Subcutaneous adipose tissue (tissue), 4 donors: Measurements from ENCODE around the gene GRIN3B. TPM values are rescaled to one million over a fixed set of nuclear protein-coding genes. Genes with fewer than 3 reads are reported as not detected.

ENCODE experiments used
- total RNA-seq, 4 donors: library from RNA; depleted of rRNA; stranded (reverse); fragments of >200 nt; gene quantifications; one replicate each; pipeline ENCODE4 v1.1.0, GENCODE V29; 2016
- TF ChIP-seq, protein P1 (sequence below): fragments of 450-650 bp; IDR thresholded peaks from one replicate; pipeline ENCODE4 v1.5.1; 2016; ENCODE audit warnings: low read depth, mild to moderate bottlenecking, control low read depth, antibody characterized with exemption, moderate library complexity

The GRIN3B gene
- total RNA-seq, 4 donors from 2014 or later: not detected

DNA sequence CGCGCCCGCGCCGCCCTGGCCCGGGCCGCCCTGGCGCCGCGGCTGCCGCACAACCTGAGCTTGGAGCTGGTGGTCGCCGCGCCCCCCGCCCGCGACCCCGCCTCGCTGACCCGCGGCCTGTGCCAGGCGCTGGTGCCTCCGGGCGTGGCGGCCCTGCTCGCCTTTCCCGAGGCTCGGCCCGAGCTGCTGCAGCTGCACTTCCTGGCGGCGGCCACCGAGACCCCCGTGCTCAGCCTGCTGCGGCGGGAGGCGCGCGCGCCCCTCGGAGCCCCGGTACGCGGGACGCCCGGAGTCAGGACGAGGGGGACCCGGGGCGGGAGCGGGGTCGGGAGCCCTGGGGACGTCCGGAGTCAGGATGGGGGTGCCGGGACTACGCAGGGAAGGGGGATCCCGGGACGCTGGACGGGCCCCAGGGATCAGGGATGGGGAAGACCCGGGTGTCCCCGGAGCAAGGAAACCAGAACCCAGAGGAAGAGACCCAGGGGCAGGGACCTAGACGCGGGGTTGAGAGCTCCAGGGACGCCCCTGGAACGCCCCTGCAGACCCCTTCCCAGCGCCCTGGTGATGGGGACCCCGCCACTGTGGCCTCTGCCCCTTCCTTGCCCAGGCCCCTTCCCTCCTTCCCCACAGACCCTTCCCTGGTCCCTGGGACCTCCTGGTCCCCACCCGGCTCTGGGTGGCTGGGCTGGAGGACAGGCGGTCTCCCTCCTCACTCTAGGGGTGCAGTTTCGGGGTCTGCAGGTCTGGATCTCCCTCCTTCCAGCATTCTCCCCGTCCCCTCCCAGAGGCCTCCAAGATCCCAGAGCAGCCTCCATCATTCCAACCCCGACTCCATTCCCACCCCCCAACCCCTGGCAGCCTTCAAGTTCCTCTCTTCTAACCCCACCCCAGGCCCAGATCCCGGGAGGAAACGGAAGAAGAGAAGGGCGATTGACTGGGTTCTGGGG is 645 bp downstream of the GRIN3B start:
- TF ChIP-seq, protein P1, sequence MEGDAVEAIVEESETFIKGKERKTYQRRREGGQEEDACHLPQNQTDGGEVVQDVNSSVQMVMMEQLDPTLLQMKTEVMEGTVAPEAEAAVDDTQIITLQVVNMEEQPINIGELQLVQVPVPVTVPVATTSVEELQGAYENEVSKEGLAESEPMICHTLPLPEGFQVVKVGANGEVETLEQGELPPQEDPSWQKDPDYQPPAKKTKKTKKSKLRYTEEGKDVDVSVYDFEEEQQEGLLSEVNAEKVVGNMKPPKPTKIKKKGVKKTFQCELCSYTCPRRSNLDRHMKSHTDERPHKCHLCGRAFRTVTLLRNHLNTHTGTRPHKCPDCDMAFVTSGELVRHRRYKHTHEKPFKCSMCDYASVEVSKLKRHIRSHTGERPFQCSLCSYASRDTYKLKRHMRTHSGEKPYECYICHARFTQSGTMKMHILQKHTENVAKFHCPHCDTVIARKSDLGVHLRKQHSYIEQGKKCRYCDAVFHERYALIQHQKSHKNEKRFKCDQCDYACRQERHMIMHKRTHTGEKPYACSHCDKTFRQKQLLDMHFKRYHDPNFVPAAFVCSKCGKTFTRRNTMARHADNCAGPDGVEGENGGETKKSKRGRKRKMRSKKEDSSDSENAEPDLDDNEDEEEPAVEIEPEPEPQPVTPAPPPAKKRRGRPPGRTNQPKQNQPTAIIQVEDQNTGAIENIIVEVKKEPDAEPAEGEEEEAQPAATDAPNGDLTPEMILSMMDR: no peak

DNA sequence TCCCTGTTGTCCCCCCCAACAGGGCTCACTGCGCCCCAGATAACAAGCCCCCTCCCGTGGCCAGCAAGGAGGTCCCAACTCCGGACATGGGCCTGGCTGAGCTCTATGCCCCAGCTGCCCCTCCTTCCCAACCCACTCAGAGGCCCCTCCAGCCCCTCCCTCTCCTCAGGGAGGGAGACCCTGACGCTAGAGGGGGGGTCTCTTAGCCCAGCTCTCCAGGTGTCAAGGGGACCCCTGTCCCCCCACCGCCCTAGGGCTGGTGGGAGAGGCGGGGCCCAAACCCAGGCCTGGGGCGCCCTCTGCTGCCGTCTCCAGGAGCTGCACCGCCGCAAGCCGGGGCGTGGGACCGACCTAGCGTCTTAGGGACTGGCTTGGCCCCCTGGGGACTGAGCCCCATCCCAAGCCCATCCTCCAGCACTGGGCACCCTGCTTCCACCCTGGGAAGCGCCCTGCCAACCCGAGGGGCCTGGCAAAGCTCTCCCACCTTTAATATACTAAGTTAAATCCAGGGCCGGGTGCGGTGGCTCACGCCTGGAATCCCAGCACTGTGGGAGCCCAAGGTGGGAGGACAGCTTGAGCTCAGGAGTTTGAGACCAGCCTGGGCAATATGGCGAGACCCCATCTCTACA is 1.4 kb downstream of the GRIN3B start:
- TF ChIP-seq, protein P1: no peak

DNA sequence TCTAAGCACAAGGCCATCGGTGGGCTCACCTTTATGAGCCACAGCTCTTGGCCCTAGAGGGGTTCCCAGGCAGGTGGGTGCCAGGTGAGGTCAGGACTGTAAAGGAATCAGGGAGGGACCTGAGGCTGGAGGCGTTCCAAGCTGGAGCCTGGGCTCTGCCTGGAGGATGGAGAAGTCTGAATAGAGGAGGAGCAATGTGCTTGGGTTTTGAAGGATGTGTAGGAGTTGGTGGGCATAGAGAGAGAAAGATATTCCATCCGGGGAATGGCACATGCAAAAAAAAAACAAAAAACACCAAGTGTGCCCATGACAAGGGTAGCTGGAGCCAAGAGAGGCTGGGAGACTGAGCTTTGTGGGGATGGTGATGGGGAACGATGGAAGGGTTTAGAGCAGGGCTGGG is 2.4 kb downstream of the GRIN3B start:
- TF ChIP-seq, protein P1: no peak

DNA sequence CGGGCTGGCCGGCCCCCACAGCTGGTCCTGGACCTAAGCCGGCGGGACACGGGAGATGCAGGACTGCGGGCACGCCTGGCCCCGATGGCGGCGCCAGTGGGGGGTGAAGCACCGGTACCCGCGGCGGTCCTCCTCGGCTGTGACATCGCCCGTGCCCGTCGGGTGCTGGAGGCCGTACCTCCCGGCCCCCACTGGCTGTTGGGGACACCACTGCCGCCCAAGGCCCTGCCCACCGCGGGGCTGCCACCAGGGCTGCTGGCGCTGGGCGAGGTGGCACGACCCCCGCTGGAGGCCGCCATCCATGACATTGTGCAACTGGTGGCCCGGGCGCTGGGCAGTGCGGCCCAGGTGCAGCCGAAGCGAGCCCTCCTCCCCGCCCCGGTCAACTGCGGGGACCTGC is 3.1 kb downstream of the GRIN3B start:
- TF ChIP-seq, protein P1: no peak

DNA sequence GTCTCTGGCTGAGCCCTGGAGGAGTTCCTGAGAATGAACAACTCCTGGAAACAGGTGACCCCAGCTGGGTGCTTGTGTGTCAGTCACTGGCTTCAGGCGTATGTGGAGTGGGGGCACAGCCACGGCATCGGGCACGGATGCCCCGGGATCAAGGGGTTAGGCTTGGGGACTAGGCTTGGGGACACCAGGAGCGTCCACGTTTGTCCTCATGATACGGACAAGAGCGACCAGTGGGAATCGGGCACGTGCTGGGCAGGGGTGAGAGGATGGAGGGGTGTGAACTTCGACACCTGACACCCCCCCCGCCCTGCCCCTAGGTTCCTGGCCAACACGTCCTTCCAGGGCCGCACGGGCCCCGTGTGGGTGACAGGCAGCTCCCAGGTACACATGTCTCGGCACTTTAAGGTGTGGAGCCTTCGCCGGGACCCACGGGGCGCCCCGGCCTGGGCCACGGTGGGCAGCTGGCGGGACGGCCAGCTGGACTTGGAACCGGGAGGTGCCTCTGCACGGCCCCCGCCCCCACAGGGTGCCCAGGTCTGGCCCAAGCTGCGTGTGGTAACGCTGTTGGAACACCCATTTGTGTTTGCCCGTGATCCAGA is 4.1 kb downstream of the GRIN3B start:
- TF ChIP-seq, protein P1: no peak

DNA sequence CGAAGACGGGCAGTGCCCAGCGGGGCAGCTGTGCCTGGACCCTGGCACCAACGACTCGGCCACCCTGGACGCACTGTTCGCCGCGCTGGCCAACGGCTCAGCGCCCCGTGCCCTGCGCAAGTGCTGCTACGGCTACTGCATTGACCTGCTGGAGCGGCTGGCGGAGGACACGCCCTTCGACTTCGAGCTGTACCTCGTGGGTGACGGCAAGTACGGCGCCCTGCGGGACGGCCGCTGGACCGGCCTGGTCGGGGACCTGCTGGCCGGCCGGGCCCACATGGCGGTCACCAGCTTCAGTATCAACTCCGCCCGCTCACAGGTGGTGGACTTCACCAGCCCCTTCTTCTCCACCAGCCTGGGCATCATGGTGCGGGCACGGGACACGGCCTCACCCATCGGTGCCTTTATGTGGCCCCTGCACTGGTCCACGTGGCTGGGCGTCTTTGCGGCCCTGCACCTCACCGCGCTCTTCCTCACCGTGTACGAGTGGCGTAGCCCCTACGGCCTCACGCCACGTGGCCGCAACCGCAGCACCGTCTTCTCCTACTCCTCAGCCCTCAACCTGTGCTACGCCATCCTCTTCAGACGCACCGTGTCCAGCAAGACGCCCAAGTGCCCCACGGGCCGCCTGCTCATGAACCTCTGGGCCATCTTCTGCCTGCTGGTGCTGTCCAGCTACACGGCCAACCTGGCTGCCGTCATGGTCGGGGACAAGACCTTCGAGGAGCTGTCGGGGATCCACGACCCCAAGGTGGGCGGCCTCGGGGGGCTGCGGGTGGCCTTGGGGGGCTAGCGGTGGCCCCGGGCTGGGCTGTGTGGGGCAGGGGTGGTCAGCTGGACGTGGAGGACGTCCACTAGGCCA is 4.8 kb downstream of the GRIN3B start:
- TF ChIP-seq, protein P1: no peak
